ENCODE measurements around the gene TFPI. TPM values are rescaled to one million over a fixed set of nuclear protein-coding genes. Genes with fewer than 3 reads are reported as not detected.

Gene TFPI
- total RNA-seq (100 to 1,000 TPM; 247 to 253 TPM), polyA plus RNA-seq (100 to 1,000 TPM; 169 to 227 TPM)
- long read RNA-seq, donor 1, transcript TFPI-201 (8 exons, 3,885 nt) = major isoform, 21 of 38 reads
- long read RNA-seq, donor 1, partial matches to known transcripts = 0 of 38 reads
- long read RNA-seq, donor 1, other reads (novel, unspliced or antisense) = 10 of 38 reads
- long read RNA-seq, donor 2, transcript TFPI-201 (8 exons, 3,885 nt) = major isoform, 7 of 9 reads
- long read RNA-seq, donor 2, partial matches to known transcripts = 0 of 9 reads
- long read RNA-seq, donor 2, other reads (novel, unspliced or antisense) = 0 of 9 reads
- long read RNA-seq, donor 3, transcript TFPI-201 (8 exons, 3,885 nt) = major isoform, 10 of 11 reads
- long read RNA-seq, donor 3, partial matches to known transcripts = 0 of 11 reads
- long read RNA-seq, donor 3, other reads (novel, unspliced or antisense) = 0 of 11 reads
- long read RNA-seq, donor 4, transcript TFPI-201 (8 exons, 3,885 nt) = major isoform, 5 of 7 reads
- long read RNA-seq, donor 4, partial matches to known transcripts = 0 of 7 reads
- long read RNA-seq, donor 4, other reads (novel, unspliced or antisense) = 0 of 7 reads
- long read RNA-seq, donor 5, transcript TFPI-201 (8 exons, 3,885 nt) = major isoform, 24 of 42 reads
- long read RNA-seq, donor 5, partial matches to known transcripts = 5 of 42 reads
- long read RNA-seq, donor 5, other reads (novel, unspliced or antisense) = 8 of 42 reads

DNA sequence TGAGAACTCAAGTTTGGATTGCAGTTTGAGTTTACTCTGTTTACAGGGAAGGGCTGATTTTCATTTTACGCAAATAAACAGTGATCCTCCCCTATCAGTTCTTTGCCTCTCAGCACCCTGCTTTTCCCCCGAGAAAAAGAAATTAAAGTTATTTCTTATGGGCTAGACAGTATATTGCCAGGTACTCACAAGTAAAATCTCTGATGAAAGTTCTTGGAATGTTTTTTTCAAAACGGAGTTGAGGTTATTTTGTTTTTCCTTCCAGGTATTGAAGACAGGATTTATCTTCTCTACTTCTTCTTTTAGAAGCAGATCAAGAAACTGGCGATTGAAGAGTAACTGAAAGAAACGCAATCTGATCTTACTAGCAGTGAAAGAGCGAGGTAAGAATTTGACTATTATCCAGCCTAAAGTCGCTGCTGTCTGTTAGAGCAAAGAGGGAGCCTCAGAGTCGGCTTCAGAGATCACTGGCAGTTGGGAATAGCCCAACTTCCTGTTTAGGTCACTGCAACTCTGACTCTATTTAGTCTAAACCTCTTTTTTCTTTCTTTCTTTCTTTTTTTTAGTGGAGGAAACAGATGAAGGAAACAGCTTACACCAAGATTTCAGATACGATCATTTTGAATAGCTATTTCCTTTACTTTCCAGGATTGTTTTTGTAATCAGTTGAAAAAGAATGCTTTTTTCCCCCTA, at the start of gene TFPI:
Gene TFPI (minus strand): TSS at position 425 of the 693 bp plus-strand sequence. CDS start 50,667 bp downstream, outside the sequence.
- no peaks in the 10 kb centered on the region for H3K36me3 ChIP-seq (ENCODE audit: control insufficient read depth in 4 of 4, insufficient read depth in 4 of 4, low read length in 4 of 4)
- H3K9ac ChIP-seq (ENCODE audit: insufficient read depth in 1 of 2, low read length in 2 of 2) = peak within 1 kb of the TSS; percentile 83 to 96
- peak within 1 kb of the TSS; percentile 41 for H3K4me3 ChIP-seq
- H3K27me3 ChIP-seq (ENCODE audit: control insufficient read depth in 3 of 3, insufficient read depth in 3 of 3, low read length in 2 of 3) = no peaks in the 10 kb centered on the region
- TF ChIP-seq, protein P1, sequence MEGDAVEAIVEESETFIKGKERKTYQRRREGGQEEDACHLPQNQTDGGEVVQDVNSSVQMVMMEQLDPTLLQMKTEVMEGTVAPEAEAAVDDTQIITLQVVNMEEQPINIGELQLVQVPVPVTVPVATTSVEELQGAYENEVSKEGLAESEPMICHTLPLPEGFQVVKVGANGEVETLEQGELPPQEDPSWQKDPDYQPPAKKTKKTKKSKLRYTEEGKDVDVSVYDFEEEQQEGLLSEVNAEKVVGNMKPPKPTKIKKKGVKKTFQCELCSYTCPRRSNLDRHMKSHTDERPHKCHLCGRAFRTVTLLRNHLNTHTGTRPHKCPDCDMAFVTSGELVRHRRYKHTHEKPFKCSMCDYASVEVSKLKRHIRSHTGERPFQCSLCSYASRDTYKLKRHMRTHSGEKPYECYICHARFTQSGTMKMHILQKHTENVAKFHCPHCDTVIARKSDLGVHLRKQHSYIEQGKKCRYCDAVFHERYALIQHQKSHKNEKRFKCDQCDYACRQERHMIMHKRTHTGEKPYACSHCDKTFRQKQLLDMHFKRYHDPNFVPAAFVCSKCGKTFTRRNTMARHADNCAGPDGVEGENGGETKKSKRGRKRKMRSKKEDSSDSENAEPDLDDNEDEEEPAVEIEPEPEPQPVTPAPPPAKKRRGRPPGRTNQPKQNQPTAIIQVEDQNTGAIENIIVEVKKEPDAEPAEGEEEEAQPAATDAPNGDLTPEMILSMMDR (IDR thresholded peaks at IDR 0.05; ENCODE audit: control extremely low read depth, extremely low read depth) = no peak
- 3 to 6% methylated on average over 9 of the region's 9 CpGs for WGBS, 2 donors
- no peaks in the 10 kb centered on the region for H3K9me3 ChIP-seq (ENCODE audit: control insufficient read depth in 4 of 4, insufficient read depth in 3 of 4, low read length in 3 of 4)
- ATAC-seq (ENCODE audit: insufficient read depth, low FRiP score) (peak; percentile 28), DNase-seq (peak; percentile 64 to 91 (median 89))
- H3K27ac ChIP-seq (ENCODE audit: low read depth in 1 of 2, low read length in 1 of 2) = peak within 1 kb of the TSS; percentile 67 to 70
- peaks cover 0 to 41% (median 0%) of the 10 kb centered on the region in 5 donors for H3K4me1 ChIP-seq (ENCODE audit: control insufficient read depth in 5 of 5, insufficient read depth in 5 of 5, low read length in 5 of 5)

DNA sequence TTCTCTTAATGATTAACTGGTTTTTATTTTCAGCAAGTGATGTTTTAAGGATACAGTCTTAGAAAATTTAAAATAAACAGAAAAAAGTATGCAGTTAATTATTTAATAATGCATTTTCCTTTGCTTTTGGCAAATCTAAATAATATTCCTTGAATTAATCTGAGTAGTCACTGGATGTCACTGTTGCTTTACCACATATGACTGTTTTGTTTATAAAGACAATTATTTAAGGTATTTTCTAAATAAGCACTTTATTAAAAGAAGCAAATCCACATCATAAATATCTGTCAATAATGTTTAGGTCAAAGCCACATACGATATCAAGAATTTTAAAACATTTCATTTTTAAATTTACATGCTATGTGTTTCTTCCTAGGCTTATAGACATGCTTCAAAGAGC, 40.6 kb upstream of the TFPI start:
- Histone ChIP-seq H3K4me3 (no peak overlapping the region), H3K4me1 (ENCODE audit: control insufficient read depth in 5 of 5, insufficient read depth in 5 of 5, low read length in 5 of 5) (no peaks in the 10 kb centered on the region), H3K27ac (ENCODE audit: low read depth in 1 of 2, low read length in 1 of 2) (no peak overlapping the region), H3K9me3 (ENCODE audit: control insufficient read depth in 4 of 4, insufficient read depth in 3 of 4, low read length in 3 of 4) (no peaks in the 10 kb centered on the region), H3K27me3 (ENCODE audit: control insufficient read depth in 3 of 3, insufficient read depth in 3 of 3, low read length in 2 of 3) (no peaks in the 10 kb centered on the region), H3K9ac (ENCODE audit: insufficient read depth in 1 of 2, low read length in 2 of 2) (no peak overlapping the region), H3K36me3 (ENCODE audit: control insufficient read depth in 4 of 4, insufficient read depth in 4 of 4, low read length in 4 of 4) (no peaks in the 10 kb centered on the region)
- 63 to 67% methylated on average over 1 of the region's 1 CpG for WGBS, 2 donors
- DNase-seq (peak in 2 of 3 donors; percentile 55 to 71), ATAC-seq (ENCODE audit: insufficient read depth, low FRiP score) (no peak)
- TF ChIP-seq, protein P1 (IDR thresholded peaks at IDR 0.05; ENCODE audit: control extremely low read depth, extremely low read depth) = no peak

DNA sequence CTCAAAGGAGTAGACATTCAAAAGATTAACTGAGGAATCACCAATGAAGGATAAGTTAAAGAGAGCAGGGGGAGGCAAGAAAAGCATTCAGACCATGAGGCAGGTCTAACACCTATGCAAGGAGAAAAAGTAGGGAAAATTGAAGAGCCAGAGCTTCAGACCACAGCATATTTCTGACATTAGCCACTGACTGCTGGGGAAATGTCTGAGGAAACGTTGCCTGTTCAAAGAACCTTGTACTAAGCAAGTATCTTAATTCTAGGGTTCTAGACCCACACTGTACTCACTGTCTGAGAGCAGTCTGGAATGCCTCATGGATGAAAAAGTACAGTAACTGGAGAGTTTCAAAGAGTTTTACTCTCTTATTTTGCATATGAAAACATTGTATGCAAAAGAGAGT, 39.5 kb upstream of the TFPI start:
- no peak overlapping the region for H3K9ac ChIP-seq (ENCODE audit: insufficient read depth in 1 of 2, low read length in 2 of 2)
- ATAC-seq (ENCODE audit: insufficient read depth, low FRiP score) = no peak

More for the DNA sequence above, 39.5 kb upstream of the TFPI start:
- Histone ChIP-seq H3K27ac (ENCODE audit: low read depth in 1 of 2, low read length in 1 of 2) (no peak overlapping the region), H3K36me3 (ENCODE audit: control insufficient read depth in 4 of 4, insufficient read depth in 4 of 4, low read length in 4 of 4) (no peaks in the 10 kb centered on the region), H3K4me3 (no peak overlapping the region), H3K4me1 (ENCODE audit: control insufficient read depth in 5 of 5, insufficient read depth in 5 of 5, low read length in 5 of 5) (no peaks in the 10 kb centered on the region), H3K9me3 (ENCODE audit: control insufficient read depth in 4 of 4, insufficient read depth in 3 of 4, low read length in 3 of 4) (no peaks in the 10 kb centered on the region), H3K27me3 (ENCODE audit: control insufficient read depth in 3 of 3, insufficient read depth in 3 of 3, low read length in 2 of 3) (no peaks in the 10 kb centered on the region)
- no peak for DNase-seq
- TF ChIP-seq, protein P1 (IDR thresholded peaks at IDR 0.05; ENCODE audit: control extremely low read depth, extremely low read depth) = no peak
- WGBS, 2 donors = 40 to 82% methylated on average over 1 of the region's 1 CpG
